CD4-positive, alpha-beta T cell treated with Interferon alpha-2 for 1 hour (primary cell): ENCODE data around the gene PPDPF.

Experiments
- DNase-seq, 2 donors: peaks; one replicate each; pipeline ENCODE4 v3.0.0-alpha.2; 2020 to 2022

PPDPF gene

GRCh38 chr20:63553251-63553932 lies 32.8 kb downstream of the PPDPF start:
- peak; percentile 89 to 93 for DNase-seq

GRCh38 chr20:63553933-63554290 lies 33.3 kb downstream of the PPDPF start, which contains the start of gene FNDC11:
TSS of gene FNDC11 (plus strand) at chr20:63554159. CDS start at chr20:63555664, 1,505 bp downstream.
- peak; percentile 68 to 70 for DNase-seq

GRCh38 chr20:63554361-63555278 lies 34.1 kb downstream of the PPDPF start:
- peak in 1 of 2 donors; percentile 41 for DNase-seq

DNA sequence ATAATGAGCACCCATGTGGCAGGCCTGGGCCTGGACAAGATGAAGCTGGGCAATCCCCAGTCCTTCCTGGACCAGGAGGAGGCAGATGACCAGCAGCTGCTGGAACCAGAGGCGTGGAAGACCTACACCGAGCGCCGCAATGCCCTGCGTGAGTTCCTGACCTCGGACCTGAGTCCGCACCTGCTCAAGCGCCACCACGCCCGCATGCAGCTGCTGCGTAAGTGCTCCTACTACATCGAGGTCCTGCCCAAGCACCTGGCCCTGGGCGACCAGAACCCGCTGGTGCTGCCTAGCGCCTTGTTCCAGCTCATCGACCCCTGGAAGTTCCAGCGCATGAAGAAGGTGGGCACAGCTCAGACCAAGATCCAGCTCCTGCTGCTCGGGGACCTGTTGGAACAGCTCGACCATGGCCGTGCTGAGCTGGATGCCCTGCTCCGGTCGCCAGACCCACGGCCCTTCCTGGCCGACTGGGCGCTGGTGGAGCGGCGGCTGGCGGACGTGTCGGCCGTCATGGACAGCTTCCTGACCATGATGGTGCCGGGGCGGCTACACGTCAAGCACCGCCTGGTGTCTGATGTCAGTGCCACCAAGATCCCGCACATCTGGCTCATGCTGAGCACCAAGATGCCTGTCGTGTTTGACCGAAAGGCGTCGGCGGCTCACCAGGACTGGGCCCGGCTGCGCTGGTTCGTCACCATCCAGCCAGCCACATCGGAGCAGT lies 35.3 kb downstream of the PPDPF start:
- no peak for DNase-seq

GRCh38 chr20:63556873-63557478 lies 36.4 kb downstream of the PPDPF start:
- no peak for DNase-seq

- DNase-seq, result no peak
These were observed 36.9 kb downstream of the PPDPF start for GRCh38 chr20:63557481-63557891.

GRCh38 chr20:63558804-63559484 lies 38.4 kb downstream of the PPDPF start:
- DNase-seq, result no peak

- peak; percentile 70 to 74 for DNase-seq
These were observed 39.1 kb downstream of the PPDPF start for GRCh38 chr20:63559485-63560332.

DNA sequence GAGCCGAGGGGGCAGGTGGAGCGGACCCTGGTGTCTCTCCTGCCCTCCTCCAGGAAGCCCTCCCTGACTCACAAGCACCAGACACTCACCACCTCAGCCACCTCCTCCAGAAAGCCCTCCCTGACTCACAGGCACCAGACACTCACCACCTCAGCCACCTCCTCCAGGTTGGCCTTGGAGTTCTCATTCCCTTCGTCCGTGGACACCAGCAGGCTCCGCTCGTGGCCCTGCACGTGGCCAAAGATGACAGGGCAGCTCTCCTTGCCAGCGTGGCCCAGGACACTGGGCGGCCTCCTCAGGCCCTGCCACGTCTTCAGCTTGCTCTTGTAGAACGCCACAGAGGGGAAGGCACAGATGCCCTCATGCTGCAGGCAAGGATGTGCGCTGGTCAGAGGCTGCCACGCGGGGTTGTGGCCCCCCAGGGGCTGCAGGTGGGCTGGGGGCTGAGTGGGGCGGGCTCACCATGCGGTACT lies 39.8 kb downstream of the PPDPF start:
- DNase-seq, result no peak

DNA sequence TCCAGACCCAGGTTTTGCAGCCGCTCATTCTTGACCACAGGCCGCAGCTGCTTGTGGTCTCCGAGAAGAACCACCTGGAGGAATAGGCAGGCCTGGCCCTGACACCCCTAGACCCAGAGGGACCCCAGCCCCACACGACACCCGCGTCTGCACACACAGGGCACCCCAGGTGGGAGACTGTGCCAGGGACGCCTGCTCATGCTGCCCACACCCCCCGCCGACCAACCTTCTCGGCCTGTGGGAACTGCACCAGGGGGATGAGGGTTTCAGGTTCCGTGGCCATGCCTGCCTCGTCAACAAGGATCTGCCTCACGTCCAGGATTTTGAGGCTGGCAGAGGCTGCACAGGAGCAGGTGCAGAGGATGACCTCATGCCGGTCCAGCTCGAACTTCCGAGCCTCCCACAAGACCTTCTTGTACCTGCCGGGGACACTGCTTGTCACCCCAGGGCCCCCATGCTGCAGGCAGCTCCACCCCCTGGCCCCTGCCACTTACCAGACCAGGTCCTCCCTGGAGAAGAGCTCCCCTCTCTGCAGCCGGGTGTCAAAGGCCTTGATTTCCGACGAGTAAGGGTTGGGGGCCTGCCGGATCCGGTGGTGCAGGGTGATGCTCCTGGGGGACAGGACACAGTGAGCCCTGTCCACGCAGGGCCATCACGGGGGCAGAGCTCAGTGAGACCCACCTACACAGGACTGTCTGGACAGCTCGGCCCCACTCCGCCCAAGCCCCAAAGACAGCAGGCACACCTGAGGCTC lies 40.5 kb downstream of the PPDPF start:
- DNase-seq, result no peak

DNA sequence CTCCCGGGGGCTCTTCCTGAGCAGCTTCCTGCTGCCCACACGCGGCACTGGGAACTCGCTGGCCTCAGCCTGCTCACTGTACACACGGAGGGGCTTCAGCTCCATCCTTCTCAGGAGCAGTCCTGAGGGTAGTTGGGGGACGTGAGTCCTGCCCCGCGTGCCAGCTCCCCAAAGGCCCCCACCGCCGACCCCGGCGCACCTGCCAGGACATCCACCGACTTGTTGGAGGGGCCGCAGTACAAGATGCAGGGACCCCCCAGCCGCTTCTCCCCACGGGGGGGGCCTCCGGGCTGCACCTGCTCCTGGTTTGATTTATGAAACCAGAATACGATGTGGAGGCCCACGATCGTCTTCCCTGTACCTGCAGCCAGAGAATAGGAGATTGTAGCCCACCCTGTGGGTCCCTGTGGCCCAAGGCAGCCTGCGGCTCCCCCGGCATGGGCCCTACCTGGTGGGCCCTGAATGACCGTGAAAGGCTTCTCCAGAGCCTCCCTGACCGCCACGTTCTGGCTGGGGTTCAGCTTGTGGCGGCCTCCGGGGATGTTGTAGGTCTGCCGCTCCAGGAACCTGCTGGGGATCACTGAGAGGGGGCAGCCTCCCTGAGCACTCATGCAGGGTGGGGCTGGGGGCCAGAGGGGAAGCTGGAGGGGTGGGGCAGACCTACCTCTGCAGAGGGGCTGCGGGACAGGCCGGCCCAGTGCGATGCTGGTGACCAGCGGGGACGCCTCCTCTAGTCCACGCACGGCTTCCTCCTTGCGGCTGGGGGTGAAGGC lies 41.2 kb downstream of the PPDPF start:
- DNase-seq, result no peak

- DNase-seq, result no peak
These were observed 42.1 kb downstream of the PPDPF start for GRCh38 chr20:63562461-63563224.

DNA sequence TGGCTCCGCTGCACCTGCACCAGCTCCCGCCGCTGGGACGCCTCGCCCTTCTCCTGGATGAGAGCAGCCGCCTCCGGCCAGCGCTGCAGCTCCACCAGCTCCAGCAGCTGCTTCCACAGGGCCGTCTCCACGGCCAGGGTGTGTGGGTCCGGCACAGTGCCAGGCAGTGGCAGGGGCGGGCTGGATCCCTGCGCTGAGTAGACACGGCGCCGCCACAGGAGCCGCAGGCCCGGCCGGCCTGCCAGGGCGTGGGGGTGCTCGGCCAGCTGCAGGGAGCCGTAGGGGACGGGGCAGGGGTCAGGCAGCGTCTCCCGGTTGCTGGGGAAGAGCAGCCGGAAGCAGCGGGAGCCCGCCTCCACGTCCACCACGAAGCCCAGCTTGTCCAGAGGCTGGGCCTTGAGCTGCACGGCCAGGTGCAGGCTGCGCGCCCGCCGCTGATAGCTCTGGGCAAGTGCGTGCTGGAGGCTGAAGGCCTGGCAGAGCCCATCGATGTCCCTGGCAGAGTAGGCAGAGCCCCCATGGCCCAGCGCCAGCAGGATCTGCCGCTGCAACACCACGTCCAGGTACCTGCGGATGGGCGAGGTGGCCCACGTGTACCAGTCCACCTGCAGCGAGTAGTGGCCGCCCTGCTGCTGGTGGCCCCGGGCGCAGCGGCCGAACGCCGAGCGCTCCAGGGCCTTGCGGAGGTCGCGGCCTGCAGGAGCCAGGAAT lies 42.8 kb downstream of the PPDPF start:
- DNase-seq, result no peak

- DNase-seq, result no peak
These were observed 43.7 kb downstream of the PPDPF start for GRCh38 chr20:63564036-63564810.

DNA sequence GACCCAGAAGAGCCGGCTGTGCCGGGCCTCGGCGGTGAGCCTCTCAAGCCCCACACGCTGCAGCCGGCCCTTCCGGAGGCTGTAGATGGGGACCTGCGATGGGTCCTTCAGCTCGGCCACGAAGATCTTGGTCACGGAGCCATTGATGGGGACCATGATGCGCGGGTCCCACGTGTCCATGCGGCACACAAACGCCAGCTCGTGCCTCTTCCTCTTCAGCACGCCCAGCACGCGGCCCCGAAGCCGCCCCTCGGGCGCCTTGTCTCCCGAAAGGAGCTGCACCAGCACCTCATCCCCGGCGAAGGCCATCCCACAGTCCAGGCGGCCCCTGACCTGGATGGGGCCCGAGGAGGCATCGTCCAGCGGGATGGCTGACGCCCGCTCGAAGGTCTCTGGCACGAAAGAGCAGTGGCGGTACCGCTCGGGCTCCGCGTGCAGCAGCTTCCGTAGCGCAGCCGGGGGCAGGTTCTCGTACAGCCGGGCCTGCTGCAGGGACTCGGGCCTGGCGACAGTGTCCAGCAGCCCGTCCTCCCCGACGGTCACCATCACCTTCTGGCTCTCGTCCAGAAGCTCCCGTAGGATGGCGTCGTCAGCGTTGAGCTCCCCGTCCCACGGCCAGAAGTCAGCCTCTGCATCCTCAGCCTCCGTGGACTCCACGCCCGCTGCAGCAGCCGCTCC lies 44.6 kb downstream of the PPDPF start:
- DNase-seq, result no peak

DNA sequence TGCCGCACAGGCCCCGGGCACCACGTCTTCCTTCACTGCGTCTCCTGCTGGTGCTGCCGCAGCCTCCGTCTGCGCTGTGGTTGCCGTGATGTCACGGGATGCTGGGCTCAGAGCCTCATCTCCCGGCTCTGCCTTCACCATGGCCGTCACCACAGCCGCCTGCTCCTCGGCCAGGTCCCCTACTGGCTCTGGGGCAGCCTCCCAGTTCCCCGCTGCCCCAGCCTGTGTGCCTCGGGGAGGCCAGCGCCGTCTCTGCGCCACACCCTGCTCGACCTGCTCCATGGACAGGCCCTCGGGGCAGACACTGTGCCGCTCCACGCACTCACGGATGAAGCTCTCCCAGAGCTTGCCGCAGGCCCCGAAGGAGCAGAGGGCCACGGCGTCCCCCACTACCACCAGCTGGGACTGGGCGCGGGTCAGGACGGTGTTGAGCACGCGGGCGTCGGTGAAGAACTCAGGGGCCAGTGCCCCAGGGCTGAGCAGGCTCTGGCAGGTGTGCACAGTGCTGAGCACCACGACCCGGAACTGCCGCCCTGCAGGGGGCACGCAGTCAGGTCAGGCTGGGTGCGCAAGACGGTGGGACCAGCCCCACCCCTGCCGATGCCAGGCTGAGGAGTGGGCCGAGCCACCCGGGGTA lies 45.3 kb downstream of the PPDPF start:
- DNase-seq, result no peak
